Neural cell (in vitro differentiated cells): ENCODE results near the gene HLA-DRB5. TPM values are rescaled to one million over a fixed set of nuclear protein-coding genes. Genes with fewer than 3 reads are reported as not detected.

Experiments used
- H2AFZ ChIP-seq: fragments of 200-600, 300-800 bp; sonication (generic), shearing (Covaris generic); 2 replicates; pipeline ENCODE4 v1.6.0; 2014; ENCODE audit warnings: low read depth, mild to moderate bottlenecking, antibody characterized with exemption, low read length, moderate library complexity
- H3F3A ChIP-seq: fragments of 200-600 bp; shearing (Covaris generic); 2 replicates; pipeline ENCODE4 v1.6.1; 2016; ENCODE audit warnings: mild to moderate bottlenecking, moderate library complexity, mixed read lengths, antibody characterized with exemption, low read length; ENCODE audit not compliant: insufficient read depth, poor library complexity, severe bottlenecking
- H3K27ac ChIP-seq: fragments of 200-600, 300-800 bp; sonication (generic), shearing (Covaris generic); 2 replicates; pipeline ENCODE4 v1.5.1; 2014; ENCODE audit warnings: mild to moderate bottlenecking, low read length, moderate library complexity
- H3K27me3 ChIP-seq: fragments of 300-800, 200-600 bp; sonication (generic), shearing (Covaris generic); 2 replicates; pipeline ENCODE4 v1.6.0; 2014; ENCODE audit warnings: mild to moderate bottlenecking, low read depth, low read length, moderate library complexity; ENCODE audit not compliant: insufficient read depth
- H3K36me3 ChIP-seq: fragments of 300-800, 200-600 bp; sonication (generic), shearing (Covaris generic); 2 replicates; pipeline ENCODE4 v1.5.1; 2014; ENCODE audit warnings: mild to moderate bottlenecking, antibody characterized with exemption, low read length, moderate library complexity; ENCODE audit not compliant: insufficient read depth
- H3K4me2 ChIP-seq: fragments of 300-800, 200-600 bp; sonication (generic), shearing (Covaris generic); 2 replicates; pipeline ENCODE4 v1.6.0; 2014; ENCODE audit warnings: mild to moderate bottlenecking, low read length
- H3K4me3 ChIP-seq: fragments of 300-800, 200-600 bp; sonication (generic), shearing (Covaris generic); 2 replicates; pipeline ENCODE4 v1.5.1; 2014; ENCODE audit warnings: mild to moderate bottlenecking, low read length, moderate library complexity
- H3K79me2 ChIP-seq: fragments of 200-600 bp; shearing (Covaris generic); replicated peaks from 2 replicates; pipeline ENCODE4 v1.6.0; 2014; ENCODE audit warnings: mild to moderate bottlenecking, low read length, moderate library complexity; ENCODE audit not compliant: insufficient read depth
- H3K9ac ChIP-seq: fragments of 300-800, 200-600 bp; sonication (generic), shearing (Covaris generic); 2 replicates; pipeline ENCODE4 v1.6.1; 2016; ENCODE audit warnings: mild to moderate bottlenecking, low read length, mixed read lengths
- H3K9me2 ChIP-seq: fragments of 200-600 bp; shearing (Covaris generic); 2 replicates; pipeline ENCODE4 v1.6.1; 2016; ENCODE audit warnings: mild to moderate bottlenecking, low read length, mixed read lengths; ENCODE audit not compliant: insufficient read depth
- H3K9me3 ChIP-seq: fragments of 200-600, 300-800 bp; sonication (generic), shearing (Covaris generic); 2 replicates; pipeline ENCODE4 v1.6.1; 2016; ENCODE audit warnings: mild to moderate bottlenecking, mixed run types, low read length, moderate library complexity, mixed read lengths
- H4K20me1 ChIP-seq: fragments of 200-600 bp; shearing (Covaris generic); 2 replicates; pipeline ENCODE4 v1.6.1; 2016; ENCODE audit warnings: mild to moderate bottlenecking, mixed run types; ENCODE audit not compliant: insufficient read depth
- CTCF ChIP-seq: fragments of 450-650 bp; IDR thresholded peaks from 2 replicates; pipeline ENCODE4 v1.5.1; 2014; ENCODE audit warnings: antibody characterized with exemption, mild to moderate bottlenecking, moderate library complexity; ENCODE audit not compliant: poor library complexity, severe bottlenecking
- EP300 ChIP-seq: fragments of 450-650 bp; conservative IDR thresholded peaks from 2 replicates; pipeline ENCODE4 v1.6.1; 2014; ENCODE audit warnings: antibody characterized with exemption, mild to moderate bottlenecking, moderate library complexity; ENCODE audit not compliant: poor library complexity, severe bottlenecking
- EZH2 ChIP-seq: fragments of 200-600, 300-800 bp; shearing (Covaris generic), sonication (generic); IDR thresholded peaks from 2 replicates; pipeline ENCODE4 v1.6.1; 2014; ENCODE audit warnings: antibody characterized with exemption, low read length, borderline replicate concordance, mild to moderate bottlenecking; ENCODE audit not compliant: insufficient read depth, poor library complexity, severe bottlenecking
- MXI1 ChIP-seq: fragments of 450-650 bp; conservative IDR thresholded peaks from 2 replicates; pipeline ENCODE4 v1.6.1; 2014; ENCODE audit warnings: antibody characterized with exemption, mild to moderate bottlenecking; ENCODE audit not compliant: poor library complexity, severe bottlenecking
- POLR2AphosphoS5 ChIP-seq: IDR thresholded peaks from 2 replicates; pipeline ENCODE4 v1.6.1; 2012
- RAD21 ChIP-seq: fragments of 450-650 bp; conservative IDR thresholded peaks from 2 replicates; pipeline ENCODE4 v1.6.1; 2014; ENCODE audit warnings: antibody characterized with exemption, mild to moderate bottlenecking, moderate library complexity
- REST ChIP-seq: IDR thresholded peaks from 2 replicates; pipeline ENCODE4 v1.6.1; 2012; ENCODE audit warnings: borderline replicate concordance
- SMC3 ChIP-seq: fragments of 450-650 bp; conservative IDR thresholded peaks from 2 replicates; pipeline ENCODE4 v1.6.1; 2014; ENCODE audit warnings: antibody characterized with exemption, mild to moderate bottlenecking, moderate library complexity; ENCODE audit not compliant: poor library complexity
- TAF1 ChIP-seq: IDR thresholded peaks from 2 replicates; pipeline ENCODE4 v1.6.1; 2012; ENCODE audit warnings: low read depth
- polyA plus RNA-seq: library from polyadenylated mRNA; depleted of rRNA; stranded (reverse); fragments of >200 nt; gene quantifications from 2 replicates; pipeline ENCODE4 v1.2.3, GENCODE V29; 2014

HLA-DRB5 gene
- polyA plus RNA-seq, 1 donor from 2014 or later: not detected

- Histone ChIP-seq H3K36me3 (no peaks in the 10 kb centered on the region), H2AFZ (no peak overlapping the region), H3K9me2 (no peaks in the 10 kb centered on the region), H3K79me2 (no peaks in the 10 kb centered on the region), H3K4me3 (no peak overlapping the region), H3K9me3 (no peaks in the 10 kb centered on the region), H3K27ac (no peak overlapping the region), H3F3A (no peaks in the 10 kb centered on the region), H3K27me3 (no peaks in the 10 kb centered on the region), H3K4me2 (no peak overlapping the region), H3K9ac (no peak overlapping the region), H4K20me1 (no peaks in the 10 kb centered on the region)
- no peak for TF ChIP-seq EZH2
- TF ChIP-seq REST: no peak
- no peak for TF ChIP-seq POLR2AphosphoS5
- no peak for TF ChIP-seq EP300
- no peak for TF ChIP-seq MXI1
- no peak for TF ChIP-seq RAD21
- TF ChIP-seq CTCF: no peak
- TF ChIP-seq TAF1: no peak
- no peak for TF ChIP-seq SMC3
Observed at GRCh38 chr6:32568561-32568960, 38.5 kb upstream of the HLA-DRB5 start.

- Histone ChIP-seq H3K27ac (no peak overlapping the region), H3F3A (no peaks in the 10 kb centered on the region), H3K4me3 (no peak overlapping the region), H3K79me2 (no peaks in the 10 kb centered on the region), H3K9me2 (no peaks in the 10 kb centered on the region), H4K20me1 (no peaks in the 10 kb centered on the region), H3K4me2 (no peak overlapping the region), H3K36me3 (no peaks in the 10 kb centered on the region), H3K9me3 (no peaks in the 10 kb centered on the region), H3K27me3 (no peaks in the 10 kb centered on the region), H3K9ac (no peak overlapping the region), H2AFZ (no peak overlapping the region)
- TF ChIP-seq EP300 (no peak), TAF1 (no peak), RAD21 (no peak), SMC3 (no peak), REST (no peak)
Observed at GRCh38 chr6:32566957-32567356, 36.9 kb upstream of the HLA-DRB5 start.
